OCI-LY7 (cell line): ENCODE results near the gene ADAMTS17.

ENCODE experiments used
- EZH2phosphoT487 ChIP-seq: fragments of 200-600 bp; sonication (generic); IDR thresholded peaks from 2 replicates; pipeline ENCODE4 v1.6.1; 2018; ENCODE audit warnings: low read depth, borderline replicate concordance, mild to moderate bottlenecking, mixed run types, antibody characterized with exemption, low read length, moderate library complexity, mixed read lengths
- TF ChIP-seq, protein P1 (sequence below): fragments of 200-600 bp; sonication (generic); conservative IDR thresholded peaks from 2 replicates; pipeline ENCODE4 v1.5.1; 2014; ENCODE audit warnings: mild to moderate bottlenecking, antibody characterized with exemption, low read length, moderate library complexity, mixed read lengths

DNA sequence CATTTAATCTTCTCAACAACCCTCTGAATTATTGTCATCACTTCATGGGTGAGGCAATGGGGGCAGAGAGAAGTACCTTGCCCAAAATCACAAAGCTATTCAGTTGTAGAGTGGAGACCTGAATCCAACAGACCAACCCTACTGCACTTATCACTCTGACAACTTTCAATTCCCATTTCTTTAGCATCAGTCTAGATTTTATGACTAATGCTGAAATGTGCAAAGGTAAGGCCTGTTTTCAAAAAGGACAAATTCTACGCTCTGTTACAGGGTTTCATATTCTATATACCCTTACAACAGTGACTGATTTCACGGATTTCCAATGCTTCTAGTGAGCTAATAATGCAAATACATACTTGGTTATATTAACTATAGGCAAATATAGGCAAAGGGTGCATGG, 286.0 kb downstream of the ADAMTS17 start:
- TF ChIP-seq, protein P1, sequence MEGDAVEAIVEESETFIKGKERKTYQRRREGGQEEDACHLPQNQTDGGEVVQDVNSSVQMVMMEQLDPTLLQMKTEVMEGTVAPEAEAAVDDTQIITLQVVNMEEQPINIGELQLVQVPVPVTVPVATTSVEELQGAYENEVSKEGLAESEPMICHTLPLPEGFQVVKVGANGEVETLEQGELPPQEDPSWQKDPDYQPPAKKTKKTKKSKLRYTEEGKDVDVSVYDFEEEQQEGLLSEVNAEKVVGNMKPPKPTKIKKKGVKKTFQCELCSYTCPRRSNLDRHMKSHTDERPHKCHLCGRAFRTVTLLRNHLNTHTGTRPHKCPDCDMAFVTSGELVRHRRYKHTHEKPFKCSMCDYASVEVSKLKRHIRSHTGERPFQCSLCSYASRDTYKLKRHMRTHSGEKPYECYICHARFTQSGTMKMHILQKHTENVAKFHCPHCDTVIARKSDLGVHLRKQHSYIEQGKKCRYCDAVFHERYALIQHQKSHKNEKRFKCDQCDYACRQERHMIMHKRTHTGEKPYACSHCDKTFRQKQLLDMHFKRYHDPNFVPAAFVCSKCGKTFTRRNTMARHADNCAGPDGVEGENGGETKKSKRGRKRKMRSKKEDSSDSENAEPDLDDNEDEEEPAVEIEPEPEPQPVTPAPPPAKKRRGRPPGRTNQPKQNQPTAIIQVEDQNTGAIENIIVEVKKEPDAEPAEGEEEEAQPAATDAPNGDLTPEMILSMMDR, result no peak
- TF ChIP-seq EZH2phosphoT487, result no peak
